Nephron progenitor cell (in vitro differentiated cells): ENCODE results near the gene GAD1.
A peak's percentile ranks its signal among the peaks of the same experiment; 100 is the strongest.

Experiments used
- DNase-seq: peaks from one replicate; pipeline ENCODE4 v3.0.0; 2021
- H3K27ac Mint-ChIP-seq: 2 replicates; pipeline ENCODE4 v1.8.0; 2021; ENCODE audit warnings: mild to moderate bottlenecking, moderate library complexity, mixed read lengths
- H3K27me3 Mint-ChIP-seq: 2 replicates; pipeline ENCODE4 v1.8.0; 2021; ENCODE audit warnings: mild to moderate bottlenecking, low read depth, mixed read lengths; ENCODE audit not compliant: poor library complexity
- H3K36me3 Mint-ChIP-seq: 2 replicates; pipeline ENCODE4 v1.8.0; 2021; ENCODE audit warnings: low read depth, mixed read lengths
- H3K4me1 Mint-ChIP-seq: 2 replicates; pipeline ENCODE4 v1.8.0; 2021; ENCODE audit warnings: mixed read lengths
- H3K4me3 Mint-ChIP-seq: 2 replicates; pipeline ENCODE4 v1.8.0; 2021; ENCODE audit warnings: mild to moderate bottlenecking, moderate library complexity, mixed read lengths
- H3K9me3 Mint-ChIP-seq: 2 replicates; pipeline ENCODE4 v1.8.0; 2021; ENCODE audit warnings: mild to moderate bottlenecking, moderate library complexity, mixed read lengths
- CTCF ChIP-seq: fragments of 200-600 bp; sonication (generic); IDR thresholded peaks from 2 replicates; pipeline ENCODE4 v1.5.0; 2021; ENCODE audit warnings: antibody characterized with exemption

GAD1 gene

GRCh38 chr2:170851635-170852034, 34.9 kb downstream of the GAD1 start:
- Mint-ChIP-seq H3K36me3 (peaks cover 64% of the 10 kb centered on the region), H3K9me3 (no peaks in the 10 kb centered on the region), H3K27me3 (no peaks in the 10 kb centered on the region), H3K4me1 (peaks cover 5% of the 10 kb centered on the region), H3K27ac (no peak overlapping the region), H3K4me3 (no peak overlapping the region)
- TF ChIP-seq CTCF = no peak
- no peak for DNase-seq

GRCh38 chr2:170856066-170856465, 39.4 kb downstream of the GAD1 start:
- Mint-ChIP-seq H3K9me3 (no peaks in the 10 kb centered on the region), H3K4me1 (no peaks in the 10 kb centered on the region), H3K27ac (peak overlapping the region; percentile 50), H3K27me3 (peaks cover 2% of the 10 kb centered on the region), H3K4me3 (no peak overlapping the region), H3K36me3 (peaks cover 53% of the 10 kb centered on the region)
- DNase-seq = no peak
- no peak for TF ChIP-seq CTCF

GRCh38 chr2:170862286-170862902, 45.7 kb downstream of the GAD1 start:
- H3K4me1 Mint-ChIP-seq = no peaks in the 10 kb centered on the region
- H3K27me3 Mint-ChIP-seq = peaks cover 2% of the 10 kb centered on the region
- no peaks in the 10 kb centered on the region for H3K9me3 Mint-ChIP-seq
- no peak for DNase-seq
- peaks cover 25% of the 10 kb centered on the region for H3K36me3 Mint-ChIP-seq
- no peak overlapping the region for H3K4me3 Mint-ChIP-seq
- no peak for TF ChIP-seq CTCF
- no peak overlapping the region for H3K27ac Mint-ChIP-seq

GRCh38 chr2:170863087-170863486, 46.4 kb downstream of the GAD1 start:
- peaks cover 2% of the 10 kb centered on the region for H3K27me3 Mint-ChIP-seq
- peaks cover 18% of the 10 kb centered on the region for H3K36me3 Mint-ChIP-seq
- H3K9me3 Mint-ChIP-seq = no peaks in the 10 kb centered on the region
- DNase-seq = no peak
- H3K27ac Mint-ChIP-seq = no peak overlapping the region
- no peaks in the 10 kb centered on the region for H3K4me1 Mint-ChIP-seq
- H3K4me3 Mint-ChIP-seq = no peak overlapping the region
- TF ChIP-seq CTCF = no peak

- H3K9me3 Mint-ChIP-seq = peaks cover 4% of the 10 kb centered on the region
- H3K27me3 Mint-ChIP-seq = no peaks in the 10 kb centered on the region
- peaks cover 16% of the 10 kb centered on the region for H3K4me1 Mint-ChIP-seq
- no peak for TF ChIP-seq CTCF
- no peaks in the 10 kb centered on the region for H3K36me3 Mint-ChIP-seq
- H3K4me3 Mint-ChIP-seq = no peak overlapping the region
- DNase-seq = no peak
- no peak overlapping the region for H3K27ac Mint-ChIP-seq
Observed at GRCh38 chr2:170869036-170869435, 52.3 kb downstream of the GAD1 start.

- H3K9me3 Mint-ChIP-seq = peaks cover 4% of the 10 kb centered on the region
- no peaks in the 10 kb centered on the region for H3K36me3 Mint-ChIP-seq
- no peak for TF ChIP-seq CTCF
- H3K4me3 Mint-ChIP-seq = no peak overlapping the region
- no peaks in the 10 kb centered on the region for H3K27me3 Mint-ChIP-seq
- no peak overlapping the region for H3K27ac Mint-ChIP-seq
- peaks cover 16% of the 10 kb centered on the region for H3K4me1 Mint-ChIP-seq
- no peak for DNase-seq
Observed at GRCh38 chr2:170869461-170869860, 52.8 kb downstream of the GAD1 start.
